SW 1271 (cell line): ENCODE data around the gene WNT11.
"Not testable (repeated sequence)": the region's sequence is repeated elsewhere in the genome, so short reads cannot be mapped to it uniquely, and the experiment has no call there.

Experiments
- DNase-seq, 2 experiments: peaks; one replicate each; lab custom pipeline; 2025; lab: John Stamatoyannopoulos, UW

WNT11 gene

DNA sequence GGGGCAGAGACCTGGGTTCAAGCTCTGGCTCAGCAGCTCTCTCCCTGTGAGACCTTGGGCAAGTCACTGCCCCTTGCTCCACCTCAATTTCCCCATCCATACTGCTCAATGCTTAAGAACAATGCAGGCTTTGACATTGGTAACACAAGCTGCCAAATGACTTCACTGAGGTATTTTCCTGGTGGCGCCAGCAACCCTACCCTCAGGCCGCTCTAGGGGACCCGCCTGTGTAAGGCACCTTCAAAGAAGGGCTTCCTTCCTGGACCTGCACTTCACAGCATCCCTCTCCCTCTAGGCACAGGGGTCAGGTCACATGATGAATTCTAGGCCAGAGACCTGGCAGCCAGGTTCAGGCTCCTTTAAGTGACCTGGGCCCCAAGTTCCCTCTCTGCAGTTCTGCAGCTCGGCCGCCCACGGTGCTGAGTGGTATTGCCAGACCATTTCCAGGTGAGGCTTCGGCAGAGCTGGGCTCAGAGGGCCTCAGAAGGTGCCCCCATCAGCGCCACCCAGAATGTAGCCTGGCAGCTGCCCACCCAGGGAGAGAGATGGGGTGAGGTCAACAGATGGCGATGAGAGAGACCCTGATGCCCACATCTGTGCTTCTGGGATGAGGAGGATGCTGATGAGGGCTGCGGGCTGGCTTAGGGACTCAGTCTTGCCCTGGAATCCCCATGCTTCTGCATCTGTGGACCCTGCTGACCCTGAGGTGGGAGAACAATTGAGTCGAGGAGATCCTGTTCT, 4.5 kb downstream of the WNT11 start:
- DNase-seq = no peak

GRCh38 chr11:76201056-76201455, 5.2 kb downstream of the WNT11 start:
- no peak for DNase-seq

DNA sequence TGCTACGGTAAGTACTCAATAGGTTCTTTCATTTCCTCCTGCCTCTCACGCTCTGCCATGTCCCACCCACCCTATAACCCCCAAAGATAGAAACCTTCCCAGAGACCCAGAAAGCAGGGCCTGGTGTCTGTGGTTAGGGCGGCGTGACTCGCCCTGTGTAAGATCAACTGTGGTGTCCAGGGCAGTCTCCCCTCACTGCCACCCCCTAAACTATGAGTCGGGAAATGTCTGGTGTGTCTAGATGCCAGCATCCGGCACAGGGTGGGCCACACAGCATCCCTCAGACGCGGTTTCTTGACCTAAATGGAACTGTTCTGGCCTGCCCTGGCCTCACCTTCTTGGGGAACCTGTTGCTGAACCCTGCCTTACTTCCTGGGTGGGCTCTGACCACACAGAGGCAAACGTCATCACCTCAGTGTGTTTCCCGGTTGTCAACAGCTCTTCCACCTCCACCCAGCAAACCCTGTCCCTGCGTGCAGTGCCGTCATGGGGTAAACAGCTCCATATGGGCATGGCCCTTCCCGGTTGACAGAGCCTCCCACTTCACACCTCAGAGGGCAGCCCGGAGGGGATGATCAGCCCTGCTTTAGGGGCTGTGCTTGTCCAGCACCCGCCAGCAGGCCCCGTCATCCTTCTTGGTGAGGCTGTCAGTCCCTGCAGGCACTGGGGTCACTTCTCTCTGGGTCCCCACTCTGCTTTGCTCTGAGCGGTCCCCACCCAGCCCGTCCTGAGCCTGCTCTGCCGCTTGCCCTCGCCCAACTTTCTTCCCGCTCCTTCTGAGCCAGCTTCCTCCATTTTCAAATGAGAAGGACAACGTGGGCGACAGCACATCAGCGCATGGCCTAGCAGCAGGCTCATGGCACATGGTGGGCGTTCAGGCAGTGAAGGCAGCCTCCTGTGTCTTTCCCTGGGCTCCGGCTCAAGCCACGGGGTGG, 6.0 kb downstream of the WNT11 start:
- DNase-seq = no peak

DNA sequence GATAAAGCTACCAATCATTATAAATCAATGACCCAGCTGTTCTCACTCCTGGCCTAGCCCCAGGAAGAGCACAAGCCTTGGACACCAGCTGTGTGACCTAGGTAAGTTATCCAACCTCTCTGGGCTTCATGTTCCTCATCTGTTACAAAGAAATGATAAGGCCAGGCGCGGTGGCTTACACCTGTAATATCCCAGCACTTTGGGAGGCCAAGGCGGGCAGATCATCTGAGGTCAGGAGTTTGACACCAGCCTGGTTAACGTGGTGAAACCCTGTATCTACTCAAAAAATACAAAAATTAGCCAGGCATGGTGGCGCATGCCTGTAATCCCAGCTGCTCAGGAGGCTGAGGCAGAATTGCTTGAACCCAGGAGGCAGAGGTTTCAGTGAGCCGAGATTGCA, 7.6 kb downstream of the WNT11 start:
- not testable (repeated sequence) for DNase-seq

DNA sequence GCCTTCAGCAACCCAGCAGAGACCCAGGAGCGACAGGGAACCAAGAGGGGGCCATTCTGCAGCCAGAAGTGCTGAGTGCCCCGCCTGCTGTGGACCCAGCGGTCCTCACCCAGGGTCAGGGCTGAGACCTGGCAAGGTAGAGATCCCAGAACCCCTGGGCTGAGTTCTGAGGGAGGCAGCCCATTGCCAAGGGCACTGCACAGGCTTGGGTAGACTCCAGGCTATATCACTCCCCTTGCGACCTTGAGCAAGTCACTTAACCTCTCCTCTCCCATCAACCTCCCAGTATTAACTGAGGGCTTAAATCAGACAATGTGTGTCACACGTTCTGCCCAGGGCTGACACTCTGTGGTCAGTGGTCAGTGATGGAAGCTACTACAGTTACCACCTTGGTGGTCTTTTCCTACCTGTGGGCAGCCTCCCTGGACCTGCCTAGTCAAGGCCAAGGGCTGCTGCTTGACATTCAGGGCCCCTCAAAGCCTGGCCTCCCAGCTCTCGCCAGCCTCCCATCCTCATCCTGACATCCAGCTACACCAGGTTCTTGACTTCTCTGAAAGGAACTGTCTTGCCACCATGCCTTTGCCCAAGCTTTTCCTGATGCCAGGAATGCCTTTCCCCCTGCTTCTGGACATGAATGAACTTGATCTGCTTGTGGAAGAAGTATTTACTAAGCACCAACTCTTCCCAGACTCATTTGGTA, 8.2 kb downstream of the WNT11 start:
- no peak for DNase-seq

- DNase-seq = no peak
Measured at GRCh38 chr11:76197332-76197731, 9.0 kb downstream of the WNT11 start.

GRCh38 chr11:76196849-76197248, 9.5 kb downstream of the WNT11 start:
- DNase-seq = no peak

DNA sequence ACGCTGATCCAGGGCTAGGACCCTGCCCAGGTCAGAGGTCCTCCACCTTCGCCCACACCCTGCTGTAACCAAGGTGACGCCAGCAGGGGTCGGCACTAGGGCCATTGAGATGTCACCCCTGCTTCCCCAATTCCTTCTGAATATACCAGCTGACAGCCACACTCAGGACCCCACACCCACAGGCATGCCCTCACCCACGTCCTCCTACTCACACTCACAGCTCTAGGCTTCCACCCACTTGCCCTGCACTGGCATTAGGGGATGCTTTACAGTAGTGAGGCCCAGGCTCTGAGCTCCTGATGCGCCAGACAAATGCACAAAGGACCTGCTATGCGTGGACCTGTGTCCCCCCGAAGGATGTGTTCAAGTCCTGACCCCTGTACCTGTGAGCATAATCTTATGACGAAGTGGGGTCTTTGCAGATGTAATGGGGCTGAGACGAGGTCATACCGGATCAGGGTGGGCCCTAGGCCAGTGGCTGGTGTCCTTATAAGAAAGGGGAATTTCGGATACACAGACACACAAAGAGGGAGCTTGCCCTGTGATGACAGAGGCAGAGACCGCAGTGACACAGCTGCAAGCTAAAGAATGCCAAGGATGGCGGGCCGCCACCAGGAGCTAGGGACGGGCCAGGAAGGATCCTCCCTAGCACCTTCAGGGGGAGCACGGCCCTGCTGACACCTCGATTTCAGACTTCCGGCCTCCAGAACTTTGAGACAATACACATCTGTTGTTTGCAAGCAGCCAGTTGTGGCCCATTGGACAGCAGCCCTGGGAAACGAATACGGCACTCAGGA, 11.2 kb downstream of the WNT11 start:
- no peak for DNase-seq

DNA sequence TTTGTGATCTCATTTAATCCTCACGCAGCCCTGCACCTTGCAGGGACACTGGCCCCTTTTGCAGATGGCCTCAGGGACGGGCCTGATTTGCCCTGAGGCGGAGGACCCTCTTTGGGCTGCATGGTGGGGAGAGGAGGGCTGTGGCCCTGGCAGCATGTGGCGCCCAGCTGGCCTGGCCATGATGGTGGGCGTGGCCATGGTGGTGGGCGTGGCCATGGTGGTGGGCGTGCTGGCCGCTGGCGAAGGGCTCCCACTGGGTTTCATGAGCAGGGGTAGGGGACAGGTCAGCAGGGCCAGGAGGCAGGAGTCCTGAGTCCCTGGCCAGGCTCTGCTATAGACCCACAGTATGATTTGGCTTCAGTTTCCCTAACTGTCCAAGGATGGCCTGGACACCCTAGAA, 13.1 kb downstream of the WNT11 start:
- DNase-seq = no peak

- no peak for DNase-seq
Measured at GRCh38 chr11:76190376-76190775, 15.9 kb downstream of the WNT11 start.

- DNase-seq = no peak
Measured at GRCh38 chr11:76189682-76190081, 16.6 kb downstream of the WNT11 start.

GRCh38 chr11:76188873-76189272, 17.4 kb downstream of the WNT11 start:
- no peak for DNase-seq

DNA sequence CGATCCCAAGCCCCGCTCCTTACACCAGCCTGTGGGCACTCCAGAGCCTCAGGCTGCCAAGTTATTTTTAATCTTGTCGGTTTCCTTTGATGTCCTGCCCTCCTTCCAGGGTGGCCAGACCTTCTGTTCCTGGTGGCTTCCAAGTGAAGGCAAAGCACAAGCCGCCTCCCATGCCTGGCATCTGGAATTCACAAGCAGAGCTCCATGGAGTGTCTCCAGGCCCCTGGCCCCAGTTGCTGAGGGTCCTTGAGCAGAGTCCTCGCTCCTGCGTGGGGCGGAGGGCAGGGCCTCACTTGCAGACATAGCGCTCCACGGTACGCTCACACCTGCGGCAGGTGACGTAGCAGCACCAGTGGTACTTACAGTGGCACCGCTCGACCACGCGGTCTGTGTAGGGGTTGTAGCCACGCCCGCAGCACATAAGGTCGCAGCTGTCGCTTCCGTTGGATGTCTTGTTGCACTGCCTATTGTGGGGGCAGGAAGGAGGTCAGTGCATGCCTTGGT, 19.5 kb downstream of the WNT11 start:
- no peak for DNase-seq

DNA sequence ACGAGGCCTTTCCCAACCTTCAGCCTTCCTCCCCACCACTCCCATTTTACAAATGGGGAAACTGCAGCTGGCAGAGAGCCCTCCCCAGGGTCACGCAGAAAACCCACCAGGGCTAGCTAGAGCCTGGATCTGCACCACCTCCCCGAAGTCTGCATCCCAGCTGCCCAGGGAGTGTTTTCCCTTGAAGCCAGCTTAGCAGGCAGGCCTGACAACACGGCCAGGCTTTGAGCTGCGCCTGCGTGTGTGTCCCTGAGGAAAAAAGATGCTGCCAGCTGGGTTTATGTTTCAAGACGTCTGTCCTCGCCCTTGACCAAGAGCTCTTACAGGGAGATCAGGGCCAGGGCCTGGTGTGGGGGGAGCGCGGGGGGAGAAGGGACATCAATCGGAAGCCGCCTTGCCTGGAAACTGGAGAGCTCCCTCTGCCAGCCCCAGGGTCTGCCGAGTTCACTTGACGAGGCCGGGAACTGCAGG, 20.3 kb downstream of the WNT11 start:
- DNase-seq = no peak

GRCh38 chr11:76185511-76185910, 20.8 kb downstream of the WNT11 start:
- no peak for DNase-seq

DNA sequence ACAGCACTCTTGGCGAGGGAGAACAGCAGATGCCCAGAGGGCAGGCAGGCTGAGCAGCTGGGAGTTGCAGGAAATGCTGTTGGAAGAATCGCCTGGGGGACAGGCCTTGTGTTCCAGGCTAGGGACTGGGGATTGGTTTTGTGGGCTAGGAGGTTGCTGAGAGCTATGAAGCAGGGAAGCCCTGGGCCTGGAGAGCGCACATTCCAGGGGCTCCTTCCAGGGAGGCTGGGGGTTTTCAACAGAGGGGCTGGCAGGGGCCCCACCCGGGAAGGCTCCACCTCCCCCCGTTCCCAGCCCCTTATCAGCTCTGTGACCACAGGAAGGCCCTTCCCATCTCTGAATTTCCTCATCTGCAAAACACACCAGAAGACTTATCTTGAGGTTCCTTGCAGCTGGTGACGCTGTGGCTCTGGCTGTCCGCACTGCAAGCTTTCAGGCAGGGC, 21.7 kb downstream of the WNT11 start:
- no peak for DNase-seq

- no peak for DNase-seq
Measured at GRCh38 chr11:76181371-76181770, 24.9 kb downstream of the WNT11 start.

- no peak for DNase-seq
Measured at GRCh38 chr11:76179147-76179546, 27.2 kb downstream of the WNT11 start.

GRCh38 chr11:76177250-76177686, 29.0 kb downstream of the WNT11 start:
- no peak for DNase-seq

DNA sequence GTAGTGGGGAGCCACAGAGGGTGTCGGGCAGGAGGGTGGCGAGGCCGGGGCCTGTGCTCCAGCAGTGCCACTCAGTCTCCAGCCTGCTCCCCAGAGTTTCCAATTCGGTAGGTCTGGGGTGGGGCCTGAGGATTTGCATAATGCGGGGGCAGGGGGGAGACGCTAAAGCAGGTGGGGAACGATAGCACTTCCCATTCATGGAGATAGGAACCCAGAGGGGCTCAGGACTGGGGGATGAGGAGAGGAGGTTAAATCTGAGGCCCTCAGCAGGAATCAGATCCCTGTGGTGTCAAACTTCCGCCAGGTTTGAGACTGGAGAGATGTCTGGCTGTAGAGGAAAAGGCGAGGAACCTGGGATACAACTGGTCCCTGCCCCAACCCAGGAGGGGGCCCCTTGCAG, 29.8 kb downstream of the WNT11 start:
- no peak for DNase-seq

- DNase-seq = no peak
Measured at GRCh38 chr11:76175783-76176182, 30.5 kb downstream of the WNT11 start.
